ENCODE results near the gene LMO4.

LMO4 gene, protein sequence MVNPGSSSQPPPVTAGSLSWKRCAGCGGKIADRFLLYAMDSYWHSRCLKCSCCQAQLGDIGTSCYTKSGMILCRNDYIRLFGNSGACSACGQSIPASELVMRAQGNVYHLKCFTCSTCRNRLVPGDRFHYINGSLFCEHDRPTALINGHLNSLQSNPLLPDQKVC

DNA sequence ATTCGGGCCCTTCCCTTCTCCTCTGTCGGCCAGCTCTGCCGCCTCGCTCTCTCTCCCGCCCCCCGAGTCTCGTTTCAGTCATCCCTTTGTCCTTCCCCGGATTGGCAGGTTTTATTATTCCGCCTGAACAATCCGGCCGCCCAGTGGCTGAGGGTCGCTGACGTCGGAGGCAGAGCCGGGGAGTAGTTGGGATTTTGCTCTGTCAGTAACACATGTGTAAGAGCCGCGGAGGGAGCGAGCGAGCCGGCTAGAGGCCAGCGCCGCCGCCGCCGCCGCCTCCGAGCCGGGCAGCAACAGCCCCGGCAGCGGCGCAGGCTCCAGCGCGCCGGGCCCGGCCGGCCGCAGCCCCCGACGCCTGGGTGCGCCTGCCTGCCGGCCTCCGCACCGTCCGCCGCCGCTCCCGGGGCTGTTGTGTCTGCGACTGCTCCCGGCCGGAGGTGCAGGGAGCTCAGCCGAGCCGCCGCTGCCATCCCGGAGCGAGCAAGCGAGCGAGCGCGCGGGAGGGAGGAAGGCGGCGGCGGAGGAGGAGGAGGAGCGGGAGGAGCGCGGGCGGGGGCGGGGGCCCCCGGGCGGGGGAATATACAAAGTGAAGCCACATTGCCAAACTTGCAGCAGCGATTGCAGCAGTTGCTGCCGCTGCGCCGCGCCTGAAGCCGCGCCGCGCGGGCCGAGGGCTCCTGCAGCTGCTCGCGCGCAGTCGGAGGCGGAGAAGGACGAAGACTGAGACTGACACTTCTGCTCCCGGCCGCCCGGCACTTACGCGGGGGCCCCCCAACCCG, at the start of gene LMO4:
TSS of gene LMO4 (plus strand) at position 609 of the 779 bp plus-strand sequence. CDS start 3,136 bp downstream, outside the sequence.
- TF ChIP-seq EP300 (IDR thresholded peaks at IDR 0.05; ENCODE audit: borderline replicate concordance) (no peak), YY1 (IDR thresholded peaks at IDR 0.05; ENCODE audit: low read depth) (no peak), TCF12 (IDR thresholded peaks at IDR 0.05; ENCODE audit: low read depth) (0 out of 2 replicates have a peak, but pooled peaks have one; percentile 10), FOXM1 (IDR thresholded peaks at IDR 0.05; ENCODE audit: borderline replicate concordance, low read depth) (no peak), NFIC (IDR thresholded peaks at IDR 0.05) (no peak), CREB1 (IDR thresholded peaks at IDR 0.05; ENCODE audit: low read depth) (peak; percentile 62; the same call in 1 of the 2 replicates), CEBPB (IDR thresholded peaks at IDR 0.05) (peak; percentile 65; the same call in 1 of the 2 replicates), ZBTB7A (IDR thresholded peaks at IDR 0.05; ENCODE audit: low read depth) (no peak), EGR1 (IDR thresholded peaks at IDR 0.05) (no peak), RAD21 (IDR thresholded peaks at IDR 0.05; ENCODE audit: low read depth) (no peak), TAF1 (IDR thresholded peaks at IDR 0.05; ENCODE audit: low read depth) (peak; percentile 79), TEAD4 (IDR thresholded peaks at IDR 0.05) (no peak)
- TF ChIP-seq, protein P1, sequence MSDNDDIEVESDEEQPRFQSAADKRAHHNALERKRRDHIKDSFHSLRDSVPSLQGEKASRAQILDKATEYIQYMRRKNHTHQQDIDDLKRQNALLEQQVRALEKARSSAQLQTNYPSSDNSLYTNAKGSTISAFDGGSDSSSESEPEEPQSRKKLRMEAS (IDR thresholded peaks at IDR 0.05) = peak; percentile 41
- TF ChIP-seq, protein P2, sequence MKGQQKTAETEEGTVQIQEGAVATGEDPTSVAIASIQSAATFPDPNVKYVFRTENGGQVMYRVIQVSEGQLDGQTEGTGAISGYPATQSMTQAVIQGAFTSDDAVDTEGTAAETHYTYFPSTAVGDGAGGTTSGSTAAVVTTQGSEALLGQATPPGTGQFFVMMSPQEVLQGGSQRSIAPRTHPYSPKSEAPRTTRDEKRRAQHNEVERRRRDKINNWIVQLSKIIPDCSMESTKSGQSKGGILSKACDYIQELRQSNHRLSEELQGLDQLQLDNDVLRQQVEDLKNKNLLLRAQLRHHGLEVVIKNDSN (IDR thresholded peaks at IDR 0.05) = no peak
- TF ChIP-seq, protein P3, sequence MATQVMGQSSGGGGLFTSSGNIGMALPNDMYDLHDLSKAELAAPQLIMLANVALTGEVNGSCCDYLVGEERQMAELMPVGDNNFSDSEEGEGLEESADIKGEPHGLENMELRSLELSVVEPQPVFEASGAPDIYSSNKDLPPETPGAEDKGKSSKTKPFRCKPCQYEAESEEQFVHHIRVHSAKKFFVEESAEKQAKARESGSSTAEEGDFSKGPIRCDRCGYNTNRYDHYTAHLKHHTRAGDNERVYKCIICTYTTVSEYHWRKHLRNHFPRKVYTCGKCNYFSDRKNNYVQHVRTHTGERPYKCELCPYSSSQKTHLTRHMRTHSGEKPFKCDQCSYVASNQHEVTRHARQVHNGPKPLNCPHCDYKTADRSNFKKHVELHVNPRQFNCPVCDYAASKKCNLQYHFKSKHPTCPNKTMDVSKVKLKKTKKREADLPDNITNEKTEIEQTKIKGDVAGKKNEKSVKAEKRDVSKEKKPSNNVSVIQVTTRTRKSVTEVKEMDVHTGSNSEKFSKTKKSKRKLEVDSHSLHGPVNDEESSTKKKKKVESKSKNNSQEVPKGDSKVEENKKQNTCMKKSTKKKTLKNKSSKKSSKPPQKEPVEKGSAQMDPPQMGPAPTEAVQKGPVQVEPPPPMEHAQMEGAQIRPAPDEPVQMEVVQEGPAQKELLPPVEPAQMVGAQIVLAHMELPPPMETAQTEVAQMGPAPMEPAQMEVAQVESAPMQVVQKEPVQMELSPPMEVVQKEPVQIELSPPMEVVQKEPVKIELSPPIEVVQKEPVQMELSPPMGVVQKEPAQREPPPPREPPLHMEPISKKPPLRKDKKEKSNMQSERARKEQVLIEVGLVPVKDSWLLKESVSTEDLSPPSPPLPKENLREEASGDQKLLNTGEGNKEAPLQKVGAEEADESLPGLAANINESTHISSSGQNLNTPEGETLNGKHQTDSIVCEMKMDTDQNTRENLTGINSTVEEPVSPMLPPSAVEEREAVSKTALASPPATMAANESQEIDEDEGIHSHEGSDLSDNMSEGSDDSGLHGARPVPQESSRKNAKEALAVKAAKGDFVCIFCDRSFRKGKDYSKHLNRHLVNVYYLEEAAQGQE (IDR thresholded peaks at IDR 0.05; ENCODE audit: low read depth) = no peak

DNA sequence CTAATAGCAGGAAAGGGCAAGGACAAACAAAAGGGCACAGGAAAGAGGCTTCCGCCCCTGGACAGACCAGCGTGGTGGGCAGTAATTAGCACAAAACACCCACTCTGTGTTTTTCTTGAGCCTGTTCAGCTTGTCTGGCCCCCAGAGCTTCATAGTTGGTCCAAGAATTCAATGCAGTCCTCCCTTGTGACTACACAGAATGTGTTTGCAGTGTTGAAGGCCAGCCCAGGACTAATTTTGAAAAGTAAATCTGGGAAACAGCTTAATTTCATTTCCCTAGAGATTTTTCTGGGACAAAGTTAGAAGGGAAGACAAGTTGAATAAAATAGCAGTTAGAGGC, 49.2 kb upstream of the LMO4 start:
- TF ChIP-seq, protein P3 (IDR thresholded peaks at IDR 0.05; ENCODE audit: low read depth) = no peak
- no peak for TF ChIP-seq FOXM1 (IDR thresholded peaks at IDR 0.05; ENCODE audit: borderline replicate concordance, low read depth)
- TF ChIP-seq, protein P1 (IDR thresholded peaks at IDR 0.05) = no peak
- no peak for TF ChIP-seq TAF1 (IDR thresholded peaks at IDR 0.05; ENCODE audit: low read depth)
- TF ChIP-seq EP300 (IDR thresholded peaks at IDR 0.05; ENCODE audit: borderline replicate concordance) = no peak
- no peak for TF ChIP-seq TEAD4 (IDR thresholded peaks at IDR 0.05)
- no peak for TF ChIP-seq NFIC (IDR thresholded peaks at IDR 0.05)

DNA sequence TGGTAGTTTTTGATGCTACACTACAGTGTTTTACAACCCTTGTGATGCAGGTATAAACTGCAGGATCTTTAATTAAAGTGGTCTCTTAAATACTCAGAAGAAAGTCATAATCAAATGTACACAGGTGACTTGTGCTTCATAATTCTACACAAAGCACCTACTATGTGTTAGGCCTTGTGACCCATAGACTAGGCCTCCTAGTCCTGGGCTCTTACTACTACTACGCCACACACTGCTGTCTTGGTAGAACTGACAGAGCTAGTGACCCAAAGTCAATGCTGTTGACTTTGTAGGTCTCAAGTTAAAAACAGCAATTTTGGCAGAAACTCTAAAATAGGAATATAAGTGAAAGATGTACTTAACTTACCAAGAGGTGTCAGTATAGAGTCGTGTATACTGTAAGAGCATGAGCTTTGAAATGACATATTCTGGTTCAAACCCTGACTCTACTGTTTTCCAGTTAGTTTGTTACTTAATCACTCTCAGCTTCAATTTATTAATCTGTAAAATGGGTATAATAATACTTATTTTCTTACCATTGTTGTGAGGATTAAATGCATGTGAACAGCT, 48.6 kb upstream of the LMO4 start:
- TF ChIP-seq, protein P1 (IDR thresholded peaks at IDR 0.05) = no peak
- TF ChIP-seq ZBTB7A (IDR thresholded peaks at IDR 0.05; ENCODE audit: low read depth) (no peak), TAF1 (IDR thresholded peaks at IDR 0.05; ENCODE audit: low read depth) (no peak), CREB1 (IDR thresholded peaks at IDR 0.05; ENCODE audit: low read depth) (no peak), TEAD4 (IDR thresholded peaks at IDR 0.05) (no peak), EGR1 (IDR thresholded peaks at IDR 0.05) (no peak), CEBPB (IDR thresholded peaks at IDR 0.05) (no peak), TCF12 (IDR thresholded peaks at IDR 0.05; ENCODE audit: low read depth) (no peak), YY1 (IDR thresholded peaks at IDR 0.05; ENCODE audit: low read depth) (no peak), RAD21 (IDR thresholded peaks at IDR 0.05; ENCODE audit: low read depth) (no peak), EP300 (IDR thresholded peaks at IDR 0.05; ENCODE audit: borderline replicate concordance) (no peak), FOXM1 (IDR thresholded peaks at IDR 0.05; ENCODE audit: borderline replicate concordance, low read depth) (no peak)
- TF ChIP-seq, protein P2 (IDR thresholded peaks at IDR 0.05) = no peak
- TF ChIP-seq, protein P3 (IDR thresholded peaks at IDR 0.05; ENCODE audit: low read depth) = no peak
